ENCODE measurements around the gene CLN5. TPM values are rescaled to one million over a fixed set of nuclear protein-coding genes. Genes with fewer than 3 reads are reported as not detected.
"Not testable (repeated sequence)": the region's sequence is repeated elsewhere in the genome, so short reads cannot be mapped to it uniquely, and the experiment has no call there.

Gene CLN5
- total RNA-seq, 1 donor from 2014 or later = 64.5 TPM

GRCh38 chr13:76975863-76976262, 16.0 kb upstream of the CLN5 start:
- no peak for DNase-seq (ENCODE audit: low spot score)

- DNase-seq (ENCODE audit: low spot score) = peak; percentile 73
Observed at GRCh38 chr13:76976490-76976889, 15.4 kb upstream of the CLN5 start.

- DNase-seq (ENCODE audit: low spot score) = no peak
Observed at GRCh38 chr13:76976929-76977328, 15.0 kb upstream of the CLN5 start.

GRCh38 chr13:76980075-76980718, 11.7 kb upstream of the CLN5 start:
- DNase-seq (ENCODE audit: low spot score) = peak; percentile 68

GRCh38 chr13:76982061-76982460, 9.8 kb upstream of the CLN5 start:
- no peak for DNase-seq (ENCODE audit: low spot score)

- no peak for DNase-seq (ENCODE audit: low spot score)
Observed at GRCh38 chr13:76983676-76984075, 8.2 kb upstream of the CLN5 start.

GRCh38 chr13:76991432-76991795, 467 bp upstream of the CLN5 start:
- DNase-seq (ENCODE audit: low spot score) = no peak

GRCh38 chr13:76992548-76993001, 694 bp downstream of the CLN5 start:
- DNase-seq (ENCODE audit: low spot score) = no peak

GRCh38 chr13:76993021-76993420, 1.1 kb downstream of the CLN5 start:
- DNase-seq (ENCODE audit: low spot score) = no peak

- no peak for DNase-seq (ENCODE audit: low spot score)
Observed at GRCh38 chr13:76993473-76993872, 1.6 kb downstream of the CLN5 start.

- DNase-seq (ENCODE audit: low spot score) = no peak
Observed at GRCh38 chr13:76994281-76994680, 2.4 kb downstream of the CLN5 start.

GRCh38 chr13:77000475-77000874, 8.6 kb downstream of the CLN5 start:
- DNase-seq (ENCODE audit: low spot score) = peak; percentile 33

- no peak for DNase-seq (ENCODE audit: low spot score)
Observed at GRCh38 chr13:77001540-77001939, 9.7 kb downstream of the CLN5 start.

- DNase-seq (ENCODE audit: low spot score) = no peak
Observed at GRCh38 chr13:77001963-77002587, 10.2 kb downstream of the CLN5 start.

- peak; percentile 30 for DNase-seq (ENCODE audit: low spot score)
Observed at GRCh38 chr13:77002590-77003190, 10.8 kb downstream of the CLN5 start.

- DNase-seq (ENCODE audit: low spot score) = not testable (repeated sequence)
Observed at GRCh38 chr13:77008337-77008736, 16.5 kb downstream of the CLN5 start.

- DNase-seq (ENCODE audit: low spot score) = no peak
Observed at GRCh38 chr13:77009011-77009410, 17.1 kb downstream of the CLN5 start.

- not testable (repeated sequence) for DNase-seq (ENCODE audit: low spot score)
Observed at GRCh38 chr13:77009719-77010118, 17.8 kb downstream of the CLN5 start.

- no peak for DNase-seq (ENCODE audit: low spot score)
Observed at GRCh38 chr13:77013853-77014542, 22.1 kb downstream of the CLN5 start.

- DNase-seq (ENCODE audit: low spot score) = no peak
Observed at GRCh38 chr13:77014906-77015685, 23.2 kb downstream of the CLN5 start.

GRCh38 chr13:77016251-77016812, 24.5 kb downstream of the CLN5 start:
- DNase-seq (ENCODE audit: low spot score) = no peak

Measured in umbilical cord (tissue), 2 donors.